ENCODE results near the gene ZNF121.

- TF ChIP-seq EZH2 (IDR thresholded peaks at IDR 0.05) (no peak), EZH2phosphoT487 (IDR thresholded peaks at IDR 0.05) (no peak), CTCF (IDR thresholded peaks at IDR 0.05) (no peak)
Measured at GRCh38 chr19:9610484-9611113, 26.3 kb upstream of the ZNF121 start.
